Epidermal melanocyte (primary cell): Measurements from ENCODE around the gene RHEB.
"Not testable (repeated sequence)": the region's sequence is repeated elsewhere in the genome, so short reads cannot be mapped to it uniquely, and the experiment has no call there.

Experiments
- DNase-seq: peaks from one replicate; pipeline ENCODE4 v3.0.0; 2011; ENCODE audit warnings: low spot score; ENCODE audit not compliant: insufficient read length

RHEB gene

GRCh38 chr7:151529842-151530241 lies 10.1 kb upstream of the RHEB start:
- DNase-seq: no peak

GRCh38 chr7:151524845-151525244 lies 5.2 kb upstream of the RHEB start:
- DNase-seq: no peak

- DNase-seq: no peak
Observed at GRCh38 chr7:151524331-151524730, 4.6 kb upstream of the RHEB start.

- no peak for DNase-seq
Observed at GRCh38 chr7:151520419-151521261, 945 bp upstream of the RHEB start.

GRCh38 chr7:151518947-151519764 lies 539 bp downstream of the RHEB start:
- DNase-seq: not testable (repeated sequence)

- no peak for DNase-seq
Observed at GRCh38 chr7:151518105-151518946, 1.4 kb downstream of the RHEB start.

GRCh38 chr7:151517601-151518104 lies 2.0 kb downstream of the RHEB start:
- DNase-seq: no peak

GRCh38 chr7:151515276-151515565 lies 4.5 kb downstream of the RHEB start:
- DNase-seq: no peak

- no peak for DNase-seq
Observed at GRCh38 chr7:151514461-151515275, 5.0 kb downstream of the RHEB start.

GRCh38 chr7:151513133-151513532 lies 6.6 kb downstream of the RHEB start:
- DNase-seq: no peak

GRCh38 chr7:151512353-151512752 lies 7.3 kb downstream of the RHEB start:
- no peak for DNase-seq

GRCh38 chr7:151511946-151512345 lies 7.7 kb downstream of the RHEB start:
- DNase-seq: no peak

GRCh38 chr7:151511270-151511669 lies 8.4 kb downstream of the RHEB start:
- no peak for DNase-seq

- DNase-seq: no peak
Observed at GRCh38 chr7:151509670-151510333, 9.9 kb downstream of the RHEB start.

- no peak for DNase-seq
Observed at GRCh38 chr7:151508991-151509390, 10.7 kb downstream of the RHEB start.

- DNase-seq: no peak
Observed at GRCh38 chr7:151507806-151508205, 11.9 kb downstream of the RHEB start.

GRCh38 chr7:151506901-151507382 lies 12.8 kb downstream of the RHEB start:
- no peak for DNase-seq

- DNase-seq: no peak
Observed at GRCh38 chr7:151505836-151506468, 13.7 kb downstream of the RHEB start.

- DNase-seq: no peak
Observed at GRCh38 chr7:151505433-151505832, 14.3 kb downstream of the RHEB start.
